DND-41 (cell line): ENCODE measurements around the gene BACE1.

ENCODE experiments used
- EZH2 ChIP-seq: IDR thresholded peaks from 3 replicates; pipeline ENCODE4 v1.6.1; 2012; ENCODE audit warnings: borderline replicate concordance, low read depth, mild to moderate bottlenecking, moderate library complexity, low read length, inconsistent platforms; ENCODE audit not compliant: severe bottlenecking
- TF ChIP-seq, protein P1 (sequence below): IDR thresholded peaks from 2 replicates; pipeline ENCODE4 v1.5.1; 2012; ENCODE audit warnings: borderline replicate concordance, low read length, moderate library complexity, mild to moderate bottlenecking; ENCODE audit not compliant: poor library complexity, severe bottlenecking; ENCODE audit errors: extremely low read depth

DNA sequence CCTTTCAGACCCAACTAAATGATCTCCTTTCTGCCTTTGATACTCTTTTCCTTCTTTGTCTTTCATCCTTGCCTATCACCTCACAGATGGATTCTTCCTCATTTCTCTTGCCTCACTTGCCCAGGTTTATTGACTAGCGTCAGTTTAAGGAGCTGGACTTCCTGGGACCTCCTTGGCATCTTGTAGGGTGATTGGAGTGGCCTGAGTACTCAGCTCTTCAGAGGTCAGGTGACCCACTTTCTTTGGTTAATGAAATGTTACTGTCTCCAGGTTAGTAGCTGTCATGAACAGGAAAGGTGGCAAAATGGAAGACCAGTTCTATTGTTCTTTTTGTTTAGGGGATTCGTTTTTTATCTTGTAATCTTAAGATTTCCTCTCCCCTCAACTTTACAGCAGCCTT lies 29.5 kb downstream of the BACE1 start:
- TF ChIP-seq, protein P1, sequence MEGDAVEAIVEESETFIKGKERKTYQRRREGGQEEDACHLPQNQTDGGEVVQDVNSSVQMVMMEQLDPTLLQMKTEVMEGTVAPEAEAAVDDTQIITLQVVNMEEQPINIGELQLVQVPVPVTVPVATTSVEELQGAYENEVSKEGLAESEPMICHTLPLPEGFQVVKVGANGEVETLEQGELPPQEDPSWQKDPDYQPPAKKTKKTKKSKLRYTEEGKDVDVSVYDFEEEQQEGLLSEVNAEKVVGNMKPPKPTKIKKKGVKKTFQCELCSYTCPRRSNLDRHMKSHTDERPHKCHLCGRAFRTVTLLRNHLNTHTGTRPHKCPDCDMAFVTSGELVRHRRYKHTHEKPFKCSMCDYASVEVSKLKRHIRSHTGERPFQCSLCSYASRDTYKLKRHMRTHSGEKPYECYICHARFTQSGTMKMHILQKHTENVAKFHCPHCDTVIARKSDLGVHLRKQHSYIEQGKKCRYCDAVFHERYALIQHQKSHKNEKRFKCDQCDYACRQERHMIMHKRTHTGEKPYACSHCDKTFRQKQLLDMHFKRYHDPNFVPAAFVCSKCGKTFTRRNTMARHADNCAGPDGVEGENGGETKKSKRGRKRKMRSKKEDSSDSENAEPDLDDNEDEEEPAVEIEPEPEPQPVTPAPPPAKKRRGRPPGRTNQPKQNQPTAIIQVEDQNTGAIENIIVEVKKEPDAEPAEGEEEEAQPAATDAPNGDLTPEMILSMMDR = no peak
- no peak for TF ChIP-seq EZH2
